AG09319 (cell line): Measurements from ENCODE around the gene CYP19A1.

ENCODE experiments used
- DNase-seq: peaks from one replicate; pipeline ENCODE4 v3.0.0-alpha.2; 2010; ENCODE audit warnings: low read depth; ENCODE audit errors: extremely low read depth
- CTCF ChIP-seq: IDR thresholded peaks from 2 replicates; pipeline ENCODE4 v1.5.1; 2011; ENCODE audit warnings: low read depth, mild to moderate bottlenecking, inconsistent platforms, low read length, moderate library complexity

Gene CYP19A1

GRCh38 chr15:51160484-51160883 is 177.9 kb downstream of the CYP19A1 start:
- DNase-seq: no peak
- no peak for TF ChIP-seq CTCF
